Adrenal gland (tissue), 5 donors: ENCODE results near the gene FREY1.

Source experiments
- POLR2A ChIP-seq, 2 donors: fragments of 450-650 bp; IDR thresholded peaks; one replicate each; pipeline ENCODE4 v1.6.1; 2017; ENCODE audit warnings: antibody characterized with exemption in 2 of 2, mild to moderate bottlenecking in 2 of 2, moderate library complexity in 1 of 2
- TF ChIP-seq, protein P1 (sequence below), 6 experiments: fragments of 450-650 bp in 4 of 6; fragments of 200-600 bp in 2 of 6; sonication (generic) in 1 of 6; IDR thresholded peaks; 1 replicate in 5 of 6; 2 replicates in 1 of 6; pipeline versions ENCODE4 v1.5.1 to v1.8.0; 2016 to 2021; ENCODE audit warnings: antibody characterized with exemption in 6 of 6, mild to moderate bottlenecking in 2 of 6, moderate library complexity in 1 of 6
- donor health status: DM: no; HTN: no; CAD: no.

- TF ChIP-seq, protein P1, sequence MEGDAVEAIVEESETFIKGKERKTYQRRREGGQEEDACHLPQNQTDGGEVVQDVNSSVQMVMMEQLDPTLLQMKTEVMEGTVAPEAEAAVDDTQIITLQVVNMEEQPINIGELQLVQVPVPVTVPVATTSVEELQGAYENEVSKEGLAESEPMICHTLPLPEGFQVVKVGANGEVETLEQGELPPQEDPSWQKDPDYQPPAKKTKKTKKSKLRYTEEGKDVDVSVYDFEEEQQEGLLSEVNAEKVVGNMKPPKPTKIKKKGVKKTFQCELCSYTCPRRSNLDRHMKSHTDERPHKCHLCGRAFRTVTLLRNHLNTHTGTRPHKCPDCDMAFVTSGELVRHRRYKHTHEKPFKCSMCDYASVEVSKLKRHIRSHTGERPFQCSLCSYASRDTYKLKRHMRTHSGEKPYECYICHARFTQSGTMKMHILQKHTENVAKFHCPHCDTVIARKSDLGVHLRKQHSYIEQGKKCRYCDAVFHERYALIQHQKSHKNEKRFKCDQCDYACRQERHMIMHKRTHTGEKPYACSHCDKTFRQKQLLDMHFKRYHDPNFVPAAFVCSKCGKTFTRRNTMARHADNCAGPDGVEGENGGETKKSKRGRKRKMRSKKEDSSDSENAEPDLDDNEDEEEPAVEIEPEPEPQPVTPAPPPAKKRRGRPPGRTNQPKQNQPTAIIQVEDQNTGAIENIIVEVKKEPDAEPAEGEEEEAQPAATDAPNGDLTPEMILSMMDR (IDR thresholded peaks at IDR 0.05), result no peak
- TF ChIP-seq POLR2A (IDR thresholded peaks at IDR 0.05), result peak in 1 of 2 donors; percentile 81
Observed at GRCh38 chr11:45859661-45860140, 47.4 kb downstream of the FREY1 start.
